GDM1 (cell line): ENCODE data around the gene KCNA1.

Experiments
- DNase-seq: peaks from one replicate; lab custom pipeline; 2025; lab: John Stamatoyannopoulos, UW

KCNA1 gene

GRCh38 chr12:4960547-4960946 lies 50.8 kb downstream of the KCNA1 start:
- DNase-seq, result no peak

- no peak for DNase-seq
Observed at GRCh38 chr12:4961311-4961710, 51.6 kb downstream of the KCNA1 start.

DNA sequence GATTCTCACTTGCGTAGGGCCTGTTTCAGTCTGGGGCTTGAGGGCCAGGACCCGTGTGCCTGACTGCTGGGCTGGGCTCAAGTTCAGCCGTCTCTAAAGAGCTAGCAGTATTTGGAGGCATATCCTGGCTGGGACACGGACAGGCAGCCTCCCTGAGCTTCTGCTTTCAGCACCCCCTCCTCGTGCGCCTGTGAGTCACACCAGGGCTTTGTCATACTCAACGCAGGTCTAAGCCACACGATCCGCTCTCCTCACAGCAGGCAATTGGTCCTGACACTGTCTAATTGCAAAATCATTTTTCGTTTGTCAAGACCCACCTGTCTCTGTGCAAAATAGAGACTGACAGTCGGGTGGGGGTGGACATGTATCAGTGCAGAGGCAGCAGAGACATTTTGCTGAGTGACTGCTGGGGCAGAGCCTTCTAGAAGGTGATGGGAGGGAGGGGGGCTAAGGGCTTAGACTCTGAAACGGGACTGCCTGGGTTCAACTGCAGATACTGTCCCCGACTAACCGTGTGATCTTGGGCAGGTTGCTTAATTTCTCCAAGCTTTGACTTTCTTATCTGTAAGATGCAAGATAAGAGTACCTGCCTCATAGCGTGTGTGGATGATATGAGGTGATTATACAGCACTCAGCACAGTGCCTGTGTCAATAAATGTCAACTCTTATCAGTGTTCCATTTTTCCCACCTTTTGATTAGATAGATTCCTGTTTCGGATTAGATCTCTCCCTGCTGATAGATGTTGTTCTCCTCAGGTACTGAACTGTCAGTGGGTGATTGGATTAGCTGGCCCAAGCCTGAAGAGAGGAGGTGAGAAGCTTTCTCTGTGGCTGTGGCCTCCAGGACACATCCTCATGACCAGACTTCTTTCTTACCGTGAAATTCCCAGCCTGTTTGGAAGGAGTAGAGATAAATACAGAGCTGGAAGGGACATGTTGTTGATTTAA lies 53.1 kb downstream of the KCNA1 start:
- no peak for DNase-seq
